ENCODE data around the gene EMCN.
"Not testable (repeated sequence)": the region's sequence is repeated elsewhere in the genome, so short reads cannot be mapped to it uniquely, and the experiment has no call there.

The EMCN gene, protein sequence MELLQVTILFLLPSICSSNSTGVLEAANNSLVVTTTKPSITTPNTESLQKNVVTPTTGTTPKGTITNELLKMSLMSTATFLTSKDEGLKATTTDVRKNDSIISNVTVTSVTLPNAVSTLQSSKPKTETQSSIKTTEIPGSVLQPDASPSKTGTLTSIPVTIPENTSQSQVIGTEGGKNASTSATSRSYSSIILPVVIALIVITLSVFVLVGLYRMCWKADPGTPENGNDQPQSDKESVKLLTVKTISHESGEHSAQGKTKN

DNA sequence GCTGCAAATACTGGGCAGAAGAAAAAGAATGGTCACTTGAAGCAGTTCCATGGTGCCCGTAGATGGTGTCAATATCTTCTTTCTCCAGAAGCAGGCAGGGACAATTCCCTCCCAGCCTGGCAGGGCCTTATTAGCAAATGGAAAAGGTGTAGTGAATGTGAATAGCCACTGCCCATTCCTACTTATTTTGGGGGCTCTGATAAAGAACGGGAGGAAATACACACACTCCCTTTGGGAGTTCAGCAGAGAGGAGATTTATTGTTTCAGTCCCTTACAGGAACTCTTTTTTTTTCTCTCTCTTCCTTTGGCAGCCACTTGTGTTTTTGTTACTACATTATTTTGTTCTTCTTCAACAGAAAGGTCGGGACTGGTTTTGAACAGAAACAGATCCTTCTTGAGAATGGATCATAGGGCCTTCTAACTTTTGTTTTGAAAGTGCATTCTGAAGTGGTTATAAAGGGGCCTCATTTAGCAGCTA, at the start of gene EMCN:
TSS of gene EMCN (minus strand) at position 159 of the 478 bp plus-strand sequence. CDS start at position 51, 108 bp downstream.
- no peak for DNase-seq

DNA sequence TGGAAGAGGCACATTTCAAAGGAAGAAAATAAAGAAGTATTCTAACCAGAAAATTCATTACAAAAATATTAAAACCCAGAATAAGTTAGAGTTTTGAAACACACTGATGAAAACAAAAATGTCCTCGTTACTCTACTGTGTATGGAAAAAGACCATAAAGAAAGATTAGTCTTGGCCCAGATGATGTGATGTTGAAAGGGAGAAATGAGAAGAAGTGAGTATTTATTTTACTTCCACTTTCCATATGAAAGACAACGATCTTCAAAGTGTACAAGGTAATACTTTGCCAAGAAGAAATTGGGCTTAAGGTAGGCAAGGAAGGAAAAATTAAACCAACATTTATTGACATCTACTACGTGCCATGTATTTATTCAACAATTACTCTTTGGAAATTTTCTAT, 48.6 kb upstream of the EMCN start:
- DNase-seq, result no peak

DNA sequence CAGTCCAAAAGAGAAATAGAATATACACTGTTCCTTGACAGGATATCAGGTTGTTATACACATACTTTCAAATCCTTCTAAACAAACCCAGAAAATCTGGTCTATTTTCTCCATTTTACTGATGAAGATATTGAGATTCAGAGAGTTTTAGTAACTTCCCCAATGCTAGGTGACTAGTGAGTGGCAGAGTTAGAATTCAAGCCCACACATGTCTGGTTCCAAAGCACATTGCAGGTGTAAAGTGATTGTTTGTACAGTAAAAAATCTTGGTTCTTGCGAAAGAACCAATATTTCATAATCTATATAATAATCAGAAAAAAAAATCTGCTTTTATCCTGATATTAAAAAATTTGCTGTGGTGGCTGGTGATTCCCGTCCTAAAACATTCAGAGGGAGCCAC, 39.5 kb upstream of the EMCN start:
- DNase-seq, result no peak

DNA sequence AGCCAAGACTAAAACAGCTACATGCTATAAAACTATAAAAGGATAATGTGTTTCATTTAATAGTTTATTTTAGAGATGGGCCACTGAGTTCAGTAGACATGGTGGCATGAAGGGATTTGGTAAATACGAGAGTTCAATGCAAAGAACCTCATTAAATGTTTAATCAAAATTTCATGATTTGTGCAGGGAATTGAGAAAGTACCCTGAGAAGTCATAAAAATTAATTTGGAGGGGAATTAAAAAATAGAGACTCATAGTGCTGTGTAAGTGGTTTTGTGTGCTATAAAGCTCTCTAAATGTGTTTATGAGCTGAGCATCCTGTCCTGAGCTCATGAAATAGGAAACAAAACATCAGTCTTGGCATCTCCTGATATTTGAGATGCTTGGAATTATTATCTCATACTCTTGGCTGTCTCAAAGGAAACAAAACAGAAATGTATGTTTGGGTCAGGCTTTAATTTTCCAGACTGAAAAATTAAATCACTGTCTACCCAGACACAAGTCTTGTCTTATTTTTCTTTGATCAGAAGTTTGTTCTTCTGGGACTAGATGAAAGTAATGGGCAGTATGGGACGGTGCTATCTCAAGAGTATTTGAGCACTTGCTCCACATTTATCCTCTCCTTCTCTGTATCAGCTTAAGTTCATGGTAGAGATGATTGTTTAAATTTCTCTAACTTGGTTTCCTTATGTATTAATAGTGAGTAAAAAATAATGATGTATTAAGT, 38.0 kb upstream of the EMCN start:
- DNase-seq, result no peak

DNA sequence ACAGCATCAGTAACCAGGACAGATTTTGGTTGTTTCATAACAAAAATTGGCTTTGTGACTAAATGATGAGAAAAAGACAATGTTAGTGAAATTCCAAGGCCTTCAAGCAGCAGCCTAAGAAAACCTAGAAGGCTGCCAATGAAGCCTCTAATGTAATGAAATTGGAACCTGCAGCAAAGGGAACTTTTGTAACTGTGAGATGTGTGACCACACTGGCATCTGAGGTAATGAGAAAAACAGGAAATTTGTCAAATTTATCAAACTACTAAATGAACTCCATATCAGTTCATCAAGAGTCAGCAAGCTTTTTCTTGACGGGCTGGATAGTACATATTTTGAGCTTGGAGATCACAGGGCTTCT, 30.4 kb upstream of the EMCN start:
- no peak for DNase-seq

DNA sequence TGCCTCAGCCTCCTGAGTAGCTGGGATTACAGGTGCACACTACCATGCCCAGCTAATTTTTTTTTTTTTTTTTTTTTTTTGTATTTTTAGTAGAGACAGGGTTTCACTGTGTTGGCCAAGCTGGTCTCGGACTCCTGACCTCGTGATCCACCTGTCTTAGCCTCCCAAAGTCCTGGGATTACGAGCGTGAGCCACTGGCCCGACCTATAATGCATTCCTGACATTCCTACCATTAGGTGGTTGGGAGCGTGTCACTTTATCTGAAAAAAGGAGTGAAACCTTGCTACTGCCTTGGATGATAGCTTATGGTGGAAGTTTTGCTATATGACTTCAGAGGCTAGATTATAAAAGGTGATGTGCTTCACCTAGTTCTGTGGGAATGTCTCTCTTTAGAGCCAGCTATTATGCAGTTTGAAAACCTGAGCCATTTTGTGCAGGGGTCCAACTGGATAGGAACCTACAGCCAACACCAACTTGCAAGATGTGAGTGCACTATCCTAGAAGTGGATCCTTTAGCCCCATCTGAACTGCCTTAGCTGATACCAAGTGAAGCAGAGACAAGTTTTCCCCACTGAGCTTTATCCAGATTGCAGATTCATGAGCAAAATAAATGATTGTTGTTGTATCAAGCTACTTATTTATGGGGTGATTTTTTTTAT, 29.8 kb upstream of the EMCN start:
- no peak for DNase-seq

DNA sequence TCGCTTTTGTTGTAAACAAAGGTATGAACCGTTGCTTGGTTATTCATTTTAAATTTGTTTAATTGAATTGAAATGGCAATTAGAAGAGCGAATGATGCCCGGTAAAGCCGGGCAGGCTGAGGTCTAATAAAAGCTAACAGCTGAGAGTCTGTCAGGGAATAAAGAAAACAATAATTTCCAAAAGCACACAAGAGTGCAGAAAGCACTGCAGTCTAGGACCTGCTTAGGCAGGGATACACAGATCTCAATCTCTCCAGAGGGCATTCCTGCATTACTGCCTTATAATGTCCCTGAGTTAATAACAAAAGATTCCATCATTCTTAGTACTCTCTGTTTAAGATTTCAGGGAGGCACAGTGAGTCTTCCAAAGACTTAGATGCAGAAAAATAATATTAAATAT, 27.6 kb upstream of the EMCN start:
- no peak for DNase-seq

DNA sequence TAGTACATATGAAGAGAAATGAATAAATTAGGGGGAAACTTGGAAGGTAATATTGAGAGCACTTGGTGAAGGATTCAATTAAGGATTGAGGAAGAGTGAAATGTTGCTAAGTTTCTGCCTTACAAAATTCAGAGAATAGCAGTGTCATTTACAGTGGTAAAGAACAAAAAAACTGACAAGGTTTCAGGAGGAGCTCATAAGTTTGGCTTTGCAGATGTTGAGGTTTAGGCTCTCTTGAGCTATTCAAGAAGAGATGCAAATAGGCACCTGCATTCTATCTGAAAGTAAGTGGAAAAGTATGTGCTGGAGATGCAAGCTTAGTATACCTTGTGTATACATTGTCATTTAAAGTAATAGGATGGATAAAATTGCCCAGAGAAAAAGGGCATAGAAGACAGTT, 22.3 kb upstream of the EMCN start:
- no peak for DNase-seq

DNA sequence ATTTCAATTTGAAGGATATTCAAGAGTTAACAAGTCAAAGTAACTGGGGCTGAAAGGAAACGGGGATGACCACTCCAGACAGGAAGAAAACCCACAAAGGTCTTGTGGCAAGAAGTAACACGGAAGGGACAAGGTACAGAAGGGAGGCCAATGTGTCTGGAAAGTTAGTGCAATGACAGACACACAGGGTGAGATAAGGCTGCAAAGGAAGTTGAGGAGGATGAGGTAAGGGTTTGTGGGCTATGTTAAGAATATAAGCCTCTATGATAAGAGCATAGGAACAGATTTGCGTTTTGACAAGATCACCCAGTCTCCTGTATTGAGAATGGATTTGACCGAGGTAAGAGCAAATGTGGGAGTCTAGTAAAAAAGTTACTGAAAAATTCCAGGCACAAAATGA, 21.9 kb upstream of the EMCN start:
- DNase-seq, result peak; percentile 3

DNA sequence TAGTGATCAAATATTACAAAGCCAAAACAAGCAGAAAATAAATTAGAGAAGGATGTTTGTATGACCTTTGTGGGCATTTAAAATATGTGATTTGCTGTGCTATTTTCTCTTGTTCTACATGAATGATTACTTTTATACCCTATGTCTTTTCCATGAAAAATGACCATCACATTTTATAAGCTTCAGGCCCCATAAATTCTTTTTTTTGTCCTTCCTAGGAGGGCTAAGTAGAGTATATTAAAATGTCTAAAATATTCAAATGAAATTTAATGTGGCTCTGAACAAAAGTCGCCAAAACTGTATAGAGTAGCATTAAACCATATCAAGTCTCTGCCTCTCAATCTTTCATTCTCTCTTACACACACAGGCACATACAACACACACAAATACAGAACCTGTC, 15.9 kb upstream of the EMCN start:
- no peak for DNase-seq

DNA sequence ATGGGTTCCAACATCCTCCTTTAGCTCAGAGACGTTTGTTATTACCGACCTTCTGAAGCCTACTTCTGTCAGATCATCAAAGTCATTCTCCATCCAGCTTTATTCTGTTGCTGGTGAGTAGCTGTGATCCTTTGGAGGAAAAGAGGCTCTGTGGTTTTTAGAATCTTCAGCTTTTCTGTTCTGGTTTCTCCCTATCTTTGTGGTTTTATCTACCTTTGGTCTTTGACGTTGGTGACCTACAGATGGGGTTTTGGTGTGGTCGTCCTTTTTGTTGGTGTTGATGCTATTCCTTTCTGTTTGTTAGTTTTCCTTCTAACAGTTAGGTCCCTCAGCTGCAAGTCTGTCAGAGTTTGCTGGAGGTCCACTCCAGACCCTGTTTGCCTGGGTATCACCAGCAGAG, 12.3 kb upstream of the EMCN start:
- DNase-seq, result not testable (repeated sequence)

DNA sequence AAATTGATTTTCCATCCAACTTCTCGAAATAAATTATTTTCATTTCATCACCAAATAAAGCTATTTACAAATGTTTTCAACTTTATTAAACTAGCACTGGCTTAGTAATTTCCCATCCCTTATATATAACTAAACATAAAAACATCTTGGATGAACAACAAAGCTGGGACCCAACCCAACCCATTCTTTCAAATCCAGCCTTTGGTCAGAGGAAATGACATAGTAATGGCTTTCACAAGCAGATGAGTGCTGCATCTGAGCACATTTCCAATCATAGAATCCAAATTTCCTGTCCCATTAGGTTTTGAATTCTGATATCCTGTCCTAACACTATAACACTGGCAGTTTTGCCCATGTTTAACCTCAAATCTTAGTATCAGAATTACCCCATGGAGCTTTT, 7.9 kb upstream of the EMCN start:
- DNase-seq, result no peak

DNA sequence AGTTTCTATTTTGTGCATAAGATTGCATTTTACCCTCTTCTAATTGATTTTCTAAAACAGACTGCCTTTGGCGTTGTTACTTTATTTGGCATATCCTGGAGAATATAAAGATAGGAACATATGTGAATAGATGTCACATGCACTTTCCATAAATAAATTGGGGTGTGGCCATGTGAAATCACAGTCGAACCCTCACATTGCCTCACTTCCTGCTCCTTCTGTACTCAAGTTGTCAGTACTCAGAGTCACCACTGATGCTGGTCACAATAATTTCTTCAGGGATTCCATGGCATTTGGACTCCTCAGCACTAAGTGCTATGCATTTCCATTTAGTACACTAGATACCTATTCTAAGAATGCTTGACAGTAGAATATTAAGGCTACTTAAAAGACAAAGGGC, 1.4 kb upstream of the EMCN start:
- DNase-seq, result no peak

DNA sequence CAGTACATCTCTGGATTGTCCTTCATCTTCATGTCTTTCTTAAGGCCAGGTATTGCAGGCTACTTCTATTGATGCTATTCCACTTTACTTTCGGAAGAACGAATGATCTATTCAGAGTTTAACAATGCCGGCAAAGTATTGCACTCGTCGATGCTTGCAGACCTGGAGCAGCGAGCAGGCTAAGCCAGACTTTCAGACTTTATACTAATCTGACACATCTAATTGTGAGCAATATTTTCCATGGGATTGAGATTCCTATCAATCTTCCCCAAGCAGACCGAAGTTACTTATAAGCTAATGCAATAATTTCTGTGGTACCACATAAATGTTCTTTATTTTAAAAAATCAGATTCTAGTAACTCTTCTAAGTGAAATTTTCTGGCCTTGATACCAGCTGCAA, 1.6 kb downstream of the EMCN start:
- DNase-seq, result no peak

DNA sequence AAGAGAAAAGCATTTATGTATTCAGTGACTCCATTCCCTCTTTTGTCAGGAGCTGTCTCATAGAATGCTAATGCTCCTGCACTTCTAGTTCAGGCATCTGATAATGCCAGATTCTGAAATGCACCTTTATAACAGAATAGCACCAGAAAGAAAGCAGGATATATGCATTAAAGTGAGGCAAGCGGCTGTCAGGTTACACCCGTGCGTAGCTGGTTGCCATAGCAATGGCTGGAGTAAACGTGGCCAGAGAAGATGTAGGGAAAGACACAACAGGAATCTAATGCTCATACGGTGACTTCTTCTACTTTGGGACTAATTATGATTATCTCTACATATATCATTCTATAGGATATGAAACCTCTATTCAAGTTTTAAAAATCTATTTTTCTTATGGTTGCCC, 5.9 kb downstream of the EMCN start:
- no peak for DNase-seq

DNA sequence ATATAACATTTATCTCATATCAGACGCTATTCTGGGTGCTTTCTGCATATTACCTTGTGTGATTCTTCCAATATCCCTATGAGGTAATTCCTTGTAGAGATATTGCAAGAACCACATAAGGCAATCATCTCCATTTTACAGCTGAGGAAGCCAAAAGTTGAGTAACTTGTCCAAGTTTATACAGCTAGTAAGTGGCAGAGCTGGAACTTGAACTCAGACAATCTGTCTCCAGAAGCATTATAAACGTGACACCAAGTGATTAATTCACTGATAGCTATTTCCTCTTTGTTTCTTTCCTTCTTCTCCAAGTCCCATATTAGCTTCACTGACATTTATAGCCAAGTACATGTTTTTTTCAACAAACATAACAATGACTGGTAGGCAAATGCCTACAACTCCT, 7.3 kb downstream of the EMCN start:
- no peak for DNase-seq

DNA sequence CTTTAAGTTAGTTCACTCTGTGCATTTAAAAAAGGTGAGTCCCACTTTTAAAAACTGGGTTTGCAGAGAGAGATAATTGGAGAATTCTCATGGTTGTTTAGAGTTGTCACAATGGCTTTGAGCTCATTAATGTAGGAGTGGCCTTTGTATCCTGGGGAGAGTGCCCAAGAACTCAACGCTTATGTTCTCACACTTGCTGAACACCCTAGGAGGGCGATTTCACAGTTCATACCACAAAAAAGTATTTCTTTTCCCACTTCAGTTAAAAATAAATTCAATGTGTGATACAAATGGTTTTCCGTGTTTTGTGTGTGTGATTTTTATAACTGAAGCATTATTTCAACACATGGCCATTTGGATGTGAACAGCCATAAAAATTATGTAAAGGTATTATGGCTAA, 8.4 kb downstream of the EMCN start:
- DNase-seq, result no peak

DNA sequence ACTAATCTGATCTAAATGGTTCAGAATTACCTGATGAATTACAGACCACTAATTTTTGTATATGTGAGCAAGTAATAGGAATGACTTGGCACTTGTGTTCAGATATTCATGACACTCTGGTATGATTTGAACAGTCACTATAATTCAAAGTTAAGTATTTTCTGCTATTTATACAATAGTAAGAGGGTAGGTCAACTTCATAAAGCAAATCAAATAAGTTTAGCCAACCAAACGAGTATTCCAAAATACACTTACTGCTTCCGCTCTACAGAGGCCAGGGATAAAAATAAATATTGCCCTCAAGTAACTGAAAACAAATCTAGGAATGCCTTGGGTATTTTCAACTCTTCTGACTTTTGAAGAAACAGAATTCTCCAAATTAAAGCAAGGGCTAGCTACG, 9.1 kb downstream of the EMCN start:
- no peak for DNase-seq

DNA sequence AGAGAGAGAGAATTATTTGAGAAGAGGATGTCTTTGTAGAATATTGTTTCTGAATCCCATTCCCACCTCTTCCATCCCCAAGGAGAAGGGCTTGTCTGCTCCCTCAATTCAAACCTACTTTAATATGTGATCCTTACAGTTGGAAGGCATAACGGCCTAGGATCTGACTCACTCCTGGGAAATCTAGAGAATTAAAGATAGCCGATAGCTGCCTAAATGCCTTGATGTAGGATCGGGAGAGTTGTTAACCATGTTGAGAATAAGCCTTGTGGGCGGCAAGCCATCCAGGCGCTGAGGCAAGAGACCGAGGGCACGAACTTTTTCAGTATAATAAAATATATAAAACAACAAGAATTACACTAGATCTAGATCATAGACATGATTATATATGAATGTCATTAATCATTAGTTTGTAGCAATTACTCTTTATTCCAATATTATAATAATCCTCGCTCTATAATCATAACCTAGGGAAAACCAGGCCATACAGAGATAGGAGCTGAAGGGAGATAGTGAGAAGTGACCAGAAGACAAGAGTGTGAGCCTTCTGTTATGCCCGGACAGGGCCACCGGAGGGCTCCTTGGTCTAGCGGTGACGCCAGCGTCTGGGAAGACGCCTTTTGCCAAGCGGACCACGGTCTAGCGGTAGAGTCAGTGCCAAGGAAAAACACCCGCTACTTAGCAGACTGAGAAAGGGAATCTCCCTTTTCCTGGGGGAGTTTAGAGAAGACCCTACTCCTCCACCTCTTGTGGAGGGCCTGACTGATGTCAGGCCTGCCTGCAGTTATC, 13.5 kb downstream of the EMCN start:
- DNase-seq, result no peak

DNA sequence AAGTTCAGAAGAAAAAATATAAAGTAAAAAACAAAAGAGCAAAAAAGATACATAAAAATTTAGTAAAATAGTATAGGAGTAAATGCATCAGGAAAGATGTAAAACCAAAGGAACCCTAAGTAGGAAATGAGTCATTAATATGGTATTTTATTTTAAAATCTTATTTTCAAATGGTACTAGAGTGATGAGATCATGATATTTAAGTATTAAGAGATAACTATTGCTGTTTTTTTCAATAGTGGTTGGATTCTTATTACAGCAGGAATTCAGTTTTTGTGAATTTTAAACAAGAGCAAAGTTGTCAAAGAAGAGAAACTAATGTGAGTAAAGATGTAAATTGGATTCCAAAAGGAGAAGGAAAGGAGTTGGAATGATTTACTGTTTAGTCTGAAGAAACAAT, 20.0 kb downstream of the EMCN start:
- DNase-seq, result no peak

DNA sequence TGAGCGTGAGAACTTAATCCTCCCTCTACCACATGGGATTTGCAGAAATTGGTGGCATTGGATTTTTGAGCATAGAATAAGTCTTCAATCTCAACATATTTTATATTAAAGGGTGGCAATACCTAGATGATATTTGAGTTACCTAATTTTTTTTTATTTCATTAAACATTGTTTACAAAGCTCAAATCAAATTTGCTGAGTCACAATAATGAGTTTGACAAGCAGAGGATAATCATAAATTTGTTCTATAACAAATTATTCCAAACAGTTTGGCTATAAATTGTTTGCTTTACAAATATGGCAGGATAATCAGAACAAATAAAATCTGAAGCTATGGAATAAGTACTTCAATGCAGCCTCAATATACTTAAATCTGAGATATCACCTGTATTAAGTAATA, 22.7 kb downstream of the EMCN start:
- no peak for DNase-seq

DNA sequence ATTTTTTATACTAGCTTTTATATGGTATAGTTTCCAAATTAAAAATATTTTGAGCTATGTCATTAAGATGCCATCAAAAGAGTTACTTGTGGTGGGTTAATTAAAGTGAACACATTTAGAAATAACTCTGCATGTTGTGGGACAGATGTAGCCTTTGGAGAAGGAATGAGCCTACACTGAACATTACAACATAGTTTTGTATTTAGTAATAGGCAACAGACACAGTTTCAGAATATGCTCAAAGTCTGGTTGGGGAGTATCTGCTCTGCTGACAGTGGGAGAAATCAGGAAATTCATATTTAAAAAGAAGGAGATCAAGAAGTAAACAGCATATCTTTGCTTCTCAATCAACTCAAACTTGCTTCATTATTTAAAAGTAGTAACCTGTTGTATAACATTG, 23.7 kb downstream of the EMCN start:
- DNase-seq, result no peak

DNA sequence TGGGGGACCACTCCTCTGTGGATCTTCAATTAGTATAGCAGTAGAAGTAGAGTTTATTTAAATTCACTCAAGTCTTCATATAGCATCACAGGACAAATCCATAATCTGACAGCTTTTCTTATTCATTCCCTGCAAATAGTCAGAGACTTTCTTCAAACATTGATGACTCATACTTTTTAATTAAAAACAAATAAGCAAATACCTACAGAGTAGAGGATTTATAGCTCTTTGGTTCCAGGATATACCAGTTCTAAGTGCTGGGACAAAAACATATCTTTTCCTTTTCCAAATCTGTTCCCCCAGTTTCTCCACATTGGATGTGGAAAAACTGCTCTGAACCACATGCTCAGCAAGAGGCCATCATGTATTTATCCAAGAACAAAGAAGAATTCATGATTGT, 24.1 kb downstream of the EMCN start:
- no peak for DNase-seq

DNA sequence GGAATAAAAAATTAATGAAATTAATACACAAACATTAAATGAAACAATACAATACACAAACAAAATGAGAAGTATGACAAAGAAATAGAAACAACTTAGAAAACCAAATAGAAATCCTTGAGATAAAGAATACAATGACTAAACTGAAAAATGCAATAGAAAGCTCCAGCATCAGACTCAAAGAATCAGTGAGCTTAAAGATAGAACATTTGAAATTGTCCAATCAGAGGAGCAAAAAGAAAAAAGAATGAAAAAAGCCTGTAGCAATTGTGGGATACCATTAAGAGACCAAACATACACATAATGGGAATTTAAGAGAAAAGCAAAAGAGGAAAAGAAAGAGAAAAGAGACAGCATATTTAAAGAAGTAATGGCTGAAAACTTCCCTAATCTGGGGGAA, 25.7 kb downstream of the EMCN start:
- no peak for DNase-seq

Measured in hematopoietic multipotent progenitor cell treated with erythropoietin and hydrocortisone succinate and interleukin-3 and kit ligand, for 8 days (in vitro differentiated cells).